Body of pancreas (tissue), 4 donors: ENCODE measurements around the gene ULK4. TPM values are rescaled to one million over a fixed set of nuclear protein-coding genes. Genes with fewer than 3 reads are reported as not detected.
"Not testable (repeated sequence)": the region's sequence is repeated elsewhere in the genome, so short reads cannot be mapped to it uniquely, and the experiment has no call there.

ENCODE experiments used
- ATAC-seq: fragments of 150-250 bp; one replicate; pipeline ENCODE4 v1.9.1; 2016
- DNase-seq, 4 donors: peaks; one replicate each; pipeline ENCODE4 v3.0.0-alpha.2; 2019
- H3K27ac ChIP-seq, 4 donors: fragments of 200-600 bp; sonication (generic); 1 replicate in 3 of 4; 2 replicates in 1 of 4; pipeline versions ENCODE4 v1.5.1 to v1.6.1; 2016 to 2019; ENCODE audit warnings: mild to moderate bottlenecking in 1 of 4, mixed read lengths in 1 of 4, moderate library complexity in 1 of 4
- H3K27me3 ChIP-seq, 2 donors: fragments of 200-600 bp; sonication (generic); one replicate each; pipeline ENCODE4 v1.6.0; 2016; ENCODE audit warnings: mild to moderate bottlenecking in 1 of 2
- H3K36me3 ChIP-seq, 2 donors: fragments of 200-600 bp; sonication (generic); replicated peaks in 1 of 2; 2 replicates each; pipeline ENCODE4 v1.5.1; 2016; ENCODE audit warnings: low read depth in 2 of 2; ENCODE audit not compliant: insufficient read depth in 1 of 2
- H3K4me1 ChIP-seq: fragments of 200-600 bp; sonication (generic); one replicate; pipeline ENCODE4 v1.6.0; 2016
- H3K4me3 ChIP-seq, 2 donors: fragments of 200-600 bp; sonication (generic); 1 replicate in 1 of 2; 2 replicates in 1 of 2; pipeline ENCODE4 v1.5.1; 2016 to 2019
- H3K9me3 ChIP-seq, 3 donors: fragments of 200-600 bp; sonication (generic); 1 replicate in 2 of 3; 2 replicates in 1 of 3; pipeline ENCODE4 v1.5.1; 2016
- POLR2A ChIP-seq, 3 donors: fragments of 450-650 bp; IDR thresholded peaks; one replicate each; pipeline ENCODE4 v1.6.1; 2016; ENCODE audit warnings: antibody characterized with exemption in 3 of 3, mild to moderate bottlenecking in 2 of 3
- WGBS, 2 donors: methylation state at CpG; one replicate each; pipeline ENCODE4 v1.1.5; 2017; 5-methylcytosine and 5-hydroxymethylcytosine counted together
- intact Hi-C: fragments of 100-400 bp; cut with DNase I; formaldehyde crosslinking; loops from one replicate; pipeline ENCODE4 v1.15.1; 2023
- total RNA-seq, 2 donors: library from RNA; depleted of rRNA; stranded (reverse); fragments of >200 nt; gene quantifications; one replicate each; pipeline ENCODE4 v1.1.0, GENCODE V29; 2016
- TF ChIP-seq, protein P1 (sequence below), 7 experiments: fragments of 450-650 bp in 4 of 7; fragments of 200-600 bp in 3 of 7; sonication (generic) in 3 of 7; IDR thresholded peaks; one replicate each; pipeline ENCODE4 v1.5.1; 2016 to 2019; ENCODE audit warnings: antibody characterized with exemption in 7 of 7

Gene ULK4
- total RNA-seq, 2 donors from 2014 or later: 7.3 to 12.5 TPM

DNA sequence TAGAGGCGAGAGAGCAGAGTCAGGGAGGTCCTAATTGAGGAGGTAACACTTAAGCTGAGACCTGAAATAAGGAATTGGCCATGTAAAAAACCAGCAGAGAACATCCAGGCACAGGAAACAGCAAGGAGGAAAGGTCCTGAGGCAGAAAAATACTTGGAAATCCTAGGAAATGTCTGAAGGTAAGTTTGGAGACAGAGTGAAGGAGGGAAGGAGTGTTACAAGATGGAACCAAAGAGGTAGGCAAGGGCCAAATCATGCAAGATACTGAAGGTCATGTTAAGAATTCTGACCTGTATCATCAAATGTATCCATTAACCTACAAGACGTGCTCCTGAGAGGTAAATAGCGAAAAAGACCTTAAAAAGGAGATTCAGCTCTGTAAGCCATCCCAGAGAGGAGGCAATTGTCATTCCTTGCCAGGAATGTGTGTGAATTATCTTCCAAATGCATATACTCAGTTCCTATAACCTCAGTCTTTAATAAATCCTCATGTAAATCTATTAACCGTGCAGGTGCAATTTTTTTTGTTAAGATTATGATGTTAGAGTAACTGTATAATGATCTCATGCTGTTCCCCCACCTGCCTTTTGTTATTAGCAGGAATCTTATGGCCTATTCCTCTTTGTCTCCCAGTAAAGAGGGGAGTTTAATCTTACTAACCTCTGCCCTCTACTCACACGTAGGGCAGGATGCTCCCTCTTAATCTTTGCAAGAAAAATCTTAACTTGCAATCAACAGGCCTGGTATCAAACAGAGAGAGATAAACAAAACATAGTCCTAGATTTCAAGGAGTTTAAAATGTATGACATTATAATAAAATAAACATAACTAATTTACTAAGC, 166.9 kb downstream of the ULK4 start:
- no peaks in the 10 kb centered on the region for H3K4me1 ChIP-seq
- no peaks in the 10 kb centered on the region for H3K9me3 ChIP-seq
- H3K4me3 ChIP-seq: no peak overlapping the region
- no peaks in the 10 kb centered on the region for H3K27me3 ChIP-seq
- no peak for TF ChIP-seq POLR2A (IDR thresholded peaks at IDR 0.05)
- TF ChIP-seq, protein P1, sequence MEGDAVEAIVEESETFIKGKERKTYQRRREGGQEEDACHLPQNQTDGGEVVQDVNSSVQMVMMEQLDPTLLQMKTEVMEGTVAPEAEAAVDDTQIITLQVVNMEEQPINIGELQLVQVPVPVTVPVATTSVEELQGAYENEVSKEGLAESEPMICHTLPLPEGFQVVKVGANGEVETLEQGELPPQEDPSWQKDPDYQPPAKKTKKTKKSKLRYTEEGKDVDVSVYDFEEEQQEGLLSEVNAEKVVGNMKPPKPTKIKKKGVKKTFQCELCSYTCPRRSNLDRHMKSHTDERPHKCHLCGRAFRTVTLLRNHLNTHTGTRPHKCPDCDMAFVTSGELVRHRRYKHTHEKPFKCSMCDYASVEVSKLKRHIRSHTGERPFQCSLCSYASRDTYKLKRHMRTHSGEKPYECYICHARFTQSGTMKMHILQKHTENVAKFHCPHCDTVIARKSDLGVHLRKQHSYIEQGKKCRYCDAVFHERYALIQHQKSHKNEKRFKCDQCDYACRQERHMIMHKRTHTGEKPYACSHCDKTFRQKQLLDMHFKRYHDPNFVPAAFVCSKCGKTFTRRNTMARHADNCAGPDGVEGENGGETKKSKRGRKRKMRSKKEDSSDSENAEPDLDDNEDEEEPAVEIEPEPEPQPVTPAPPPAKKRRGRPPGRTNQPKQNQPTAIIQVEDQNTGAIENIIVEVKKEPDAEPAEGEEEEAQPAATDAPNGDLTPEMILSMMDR (IDR thresholded peaks at IDR 0.05): no peak
- no peak overlapping the region for H3K27ac ChIP-seq
- intact Hi-C loops: no loop called here
- 74 to 80% methylated on average over 5 of the region's 5 CpGs for WGBS, 2 donors
- no peak for DNase-seq
- H3K36me3 ChIP-seq: no peaks in the 10 kb centered on the region
- ATAC-seq: no peak

DNA sequence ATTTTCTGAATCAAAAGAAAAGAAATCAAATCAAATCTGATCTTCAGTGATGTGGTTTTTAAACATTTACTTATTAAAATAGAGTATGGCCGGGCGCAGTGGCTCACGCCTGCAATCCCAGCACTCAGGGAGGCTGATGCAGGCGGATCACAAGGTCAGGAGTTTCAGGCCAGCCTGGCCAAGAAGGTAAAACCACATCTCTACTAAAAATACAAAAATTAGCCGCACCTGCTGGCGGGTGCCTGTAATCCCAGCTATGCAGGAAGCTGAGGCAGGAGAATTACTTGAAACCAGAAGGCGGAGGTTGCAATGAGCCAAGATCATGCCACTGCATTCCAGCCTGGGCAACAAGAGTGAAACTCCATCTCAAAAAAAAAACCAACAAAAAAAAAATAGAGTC, 169.1 kb downstream of the ULK4 start:
- no peak overlapping the region for H3K4me3 ChIP-seq
- no peak for ATAC-seq
- no peak overlapping the region for H3K27ac ChIP-seq
- H3K9me3 ChIP-seq: no peaks in the 10 kb centered on the region
- no peaks in the 10 kb centered on the region for H3K27me3 ChIP-seq
- intact Hi-C loops: no loop called here
- WGBS, 2 donors: 92 to 95% methylated on average over 7 of the region's 7 CpGs
- no peak for TF ChIP-seq POLR2A (IDR thresholded peaks at IDR 0.05)
- TF ChIP-seq, protein P1 (IDR thresholded peaks at IDR 0.05): no peak
- DNase-seq: no peak
- no peaks in the 10 kb centered on the region for H3K4me1 ChIP-seq
- no peaks in the 10 kb centered on the region for H3K36me3 ChIP-seq

DNA sequence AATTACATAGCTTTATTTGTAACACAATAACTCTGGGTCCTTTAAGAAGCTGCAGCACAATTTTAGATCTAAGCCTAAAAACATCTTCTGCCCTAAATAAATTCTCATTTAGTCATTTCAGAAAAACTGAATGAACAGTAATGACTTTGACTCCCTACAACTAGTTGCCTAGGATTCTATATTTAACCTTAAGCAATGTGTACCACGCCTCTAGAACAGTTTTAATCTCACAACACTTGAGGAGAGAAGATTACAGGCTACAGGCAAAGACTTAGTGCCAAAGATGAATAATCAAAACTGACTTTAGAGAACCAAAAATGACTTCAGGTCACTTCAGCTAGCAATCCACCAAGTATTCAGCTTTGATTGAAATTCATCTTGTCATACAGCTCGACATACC, 192.8 kb downstream of the ULK4 start:
- no peak for ATAC-seq
- Histone ChIP-seq H3K27ac (no peak overlapping the region), H3K4me3 (no peak overlapping the region), H3K36me3 (no peaks in the 10 kb centered on the region), H3K9me3 (no peaks in the 10 kb centered on the region), H3K4me1 (no peaks in the 10 kb centered on the region), H3K27me3 (no peaks in the 10 kb centered on the region)
- WGBS, 2 donors: 50 to 63% methylated on average over 2 of the region's 2 CpGs
- intact Hi-C loops: no loop called here
- DNase-seq: no peak
- TF ChIP-seq, protein P1 (IDR thresholded peaks at IDR 0.05): no peak
- no peak for TF ChIP-seq POLR2A (IDR thresholded peaks at IDR 0.05)

DNA sequence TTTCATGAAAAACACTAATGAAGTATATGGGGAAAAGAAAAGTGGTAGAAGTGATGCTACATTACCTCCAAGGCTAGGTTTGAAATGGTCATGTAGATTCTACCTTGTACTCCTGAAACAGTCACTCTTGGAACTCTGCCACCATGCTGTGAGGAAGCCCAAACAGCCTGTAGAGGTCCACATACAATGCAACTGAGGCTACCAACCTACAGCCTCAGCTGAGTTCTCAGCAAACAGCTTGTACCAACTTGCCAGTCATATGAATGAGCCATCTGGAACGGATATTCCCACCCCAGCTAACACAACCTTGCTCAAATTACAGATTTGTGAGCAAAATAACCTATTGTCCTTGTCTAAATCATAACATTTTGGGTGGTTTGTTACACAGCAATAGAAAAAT, 193.5 kb downstream of the ULK4 start:
- H3K36me3 ChIP-seq: no peaks in the 10 kb centered on the region
- WGBS, 2 donors: 93 to 100% methylated on average over 1 of the region's 1 CpG
- intact Hi-C loops: no loop called here

DNA sequence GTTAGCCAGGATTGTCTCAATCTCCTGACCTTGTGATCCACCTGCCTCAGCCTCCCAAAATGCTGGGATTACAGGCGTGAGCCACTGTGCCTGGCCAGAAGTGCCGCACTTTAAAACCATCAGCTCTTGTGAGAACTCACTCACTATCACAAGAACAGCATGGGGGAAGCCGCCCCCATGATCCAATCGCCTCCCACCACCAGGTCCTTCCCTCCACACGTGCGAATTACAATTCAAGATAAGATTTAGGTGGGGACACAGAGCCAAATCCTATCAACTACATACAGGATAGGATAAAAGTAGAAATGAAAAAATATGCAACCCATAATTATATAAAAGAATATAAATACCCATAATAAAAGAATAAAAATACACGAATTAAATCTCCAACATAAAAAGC, 199.0 kb downstream of the ULK4 start:
- H3K4me1 ChIP-seq, H3K27me3 ChIP-seq, H3K36me3 ChIP-seq, H3K27ac ChIP-seq, H3K4me3 ChIP-seq, H3K9me3 ChIP-seq, DNase-seq, ATAC-seq, intact Hi-C loops: not testable (repeated sequence)
- 89 to 90% methylated on average over 7 of the region's 7 CpGs for WGBS, 2 donors

More for the DNA sequence above, 193.5 kb downstream of the ULK4 start:
- Histone ChIP-seq H3K4me3 (no peak overlapping the region), H3K27ac (no peak overlapping the region), H3K27me3 (no peaks in the 10 kb centered on the region), H3K9me3 (no peaks in the 10 kb centered on the region), H3K4me1 (no peaks in the 10 kb centered on the region)
- TF ChIP-seq, protein P1 (IDR thresholded peaks at IDR 0.05): no peak
- no peak for TF ChIP-seq POLR2A (IDR thresholded peaks at IDR 0.05)
- no peak for DNase-seq
- ATAC-seq: no peak
